Measurements from ENCODE around the gene PGM2L1. TPM values are rescaled to one million over a fixed set of nuclear protein-coding genes. Genes with fewer than 3 reads are reported as not detected.
"Not testable (repeated sequence)": the region's sequence is repeated elsewhere in the genome, so short reads cannot be mapped to it uniquely, and the experiment has no call there.

The PGM2L1 gene
- total RNA-seq, 1 donor: 7.2 TPM

DNA sequence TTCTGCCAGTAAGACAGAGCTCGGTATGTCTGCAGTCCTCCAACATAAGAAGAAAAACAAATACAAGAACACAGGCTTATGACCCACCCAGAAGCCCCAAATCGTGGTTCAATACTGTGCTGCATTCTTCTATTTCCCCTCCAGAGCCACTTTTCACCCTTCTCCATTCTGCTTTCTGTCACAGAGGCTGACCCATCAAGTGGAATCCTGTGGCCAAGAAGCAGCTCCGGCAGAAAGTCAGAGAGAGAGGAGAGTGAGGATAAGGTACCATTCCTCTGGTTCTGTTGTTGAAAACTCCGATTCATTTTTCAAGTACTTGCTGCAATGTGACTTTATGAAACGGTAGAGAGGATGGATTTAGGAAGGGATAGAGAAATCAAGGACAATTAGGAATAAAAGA is 30.4 kb downstream of the PGM2L1 start:
- DNase-seq (ENCODE audit: insufficient read length, low spot score, missing footprints): no peak
- Histone ChIP-seq H4K20me1 (ENCODE audit: insufficient read depth, low read length) (no peaks in the 10 kb centered on the region), H3K4me1 (ENCODE audit: insufficient read depth, low read length) (peaks cover 3% of the 10 kb centered on the region), H3K9me3 (ENCODE audit: low read depth, low read length) (no peaks in the 10 kb centered on the region), H3K27ac (ENCODE audit: low read depth, low read length) (no peak overlapping the region), H3K4me3 (ENCODE audit: insufficient read depth, low read length) (no peak overlapping the region), H3K4me2 (ENCODE audit: insufficient read depth, low read length) (no peak overlapping the region), H2AFZ (ENCODE audit: low read length) (no peak overlapping the region), H3K27me3 (ENCODE audit: insufficient read depth, low read length) (no peaks in the 10 kb centered on the region), H3K36me3 (ENCODE audit: insufficient read depth, low read length) (no peaks in the 10 kb centered on the region), H3K79me2 (ENCODE audit: insufficient read depth, low read length) (no peaks in the 10 kb centered on the region)
- TF ChIP-seq, protein P1, sequence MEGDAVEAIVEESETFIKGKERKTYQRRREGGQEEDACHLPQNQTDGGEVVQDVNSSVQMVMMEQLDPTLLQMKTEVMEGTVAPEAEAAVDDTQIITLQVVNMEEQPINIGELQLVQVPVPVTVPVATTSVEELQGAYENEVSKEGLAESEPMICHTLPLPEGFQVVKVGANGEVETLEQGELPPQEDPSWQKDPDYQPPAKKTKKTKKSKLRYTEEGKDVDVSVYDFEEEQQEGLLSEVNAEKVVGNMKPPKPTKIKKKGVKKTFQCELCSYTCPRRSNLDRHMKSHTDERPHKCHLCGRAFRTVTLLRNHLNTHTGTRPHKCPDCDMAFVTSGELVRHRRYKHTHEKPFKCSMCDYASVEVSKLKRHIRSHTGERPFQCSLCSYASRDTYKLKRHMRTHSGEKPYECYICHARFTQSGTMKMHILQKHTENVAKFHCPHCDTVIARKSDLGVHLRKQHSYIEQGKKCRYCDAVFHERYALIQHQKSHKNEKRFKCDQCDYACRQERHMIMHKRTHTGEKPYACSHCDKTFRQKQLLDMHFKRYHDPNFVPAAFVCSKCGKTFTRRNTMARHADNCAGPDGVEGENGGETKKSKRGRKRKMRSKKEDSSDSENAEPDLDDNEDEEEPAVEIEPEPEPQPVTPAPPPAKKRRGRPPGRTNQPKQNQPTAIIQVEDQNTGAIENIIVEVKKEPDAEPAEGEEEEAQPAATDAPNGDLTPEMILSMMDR (IDR thresholded peaks at IDR 0.05; ENCODE audit: extremely low read depth, low read depth, low read length): no peak

DNA sequence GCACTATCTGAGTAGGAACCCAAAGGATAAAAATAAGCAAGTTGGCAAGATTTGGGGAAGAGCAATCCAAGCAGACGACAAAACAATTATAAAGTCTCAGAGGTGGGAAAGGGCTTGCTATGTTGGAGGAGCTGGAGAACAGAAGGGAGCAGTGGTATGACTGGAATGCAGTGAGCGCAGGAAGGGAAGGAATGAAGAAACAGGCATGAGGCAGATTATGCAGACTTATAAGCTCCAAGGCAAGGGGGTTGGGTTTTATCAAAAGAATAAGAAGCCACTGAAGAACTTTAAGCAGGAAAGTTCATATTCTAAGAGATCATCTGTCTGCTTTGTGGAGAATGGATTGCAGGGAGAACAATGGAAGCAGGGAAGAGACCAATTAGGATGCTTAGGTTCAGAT is 31.7 kb downstream of the PGM2L1 start:
- Histone ChIP-seq H3K36me3 (ENCODE audit: insufficient read depth, low read length) (no peaks in the 10 kb centered on the region), H3K4me2 (ENCODE audit: insufficient read depth, low read length) (peak overlapping the region; percentile 14), H3K4me1 (ENCODE audit: insufficient read depth, low read length) (peaks cover 3% of the 10 kb centered on the region), H3K27me3 (ENCODE audit: insufficient read depth, low read length) (no peaks in the 10 kb centered on the region), H3K79me2 (ENCODE audit: insufficient read depth, low read length) (no peaks in the 10 kb centered on the region), H2AFZ (ENCODE audit: low read length) (peak overlapping the region; percentile 44), H3K4me3 (ENCODE audit: insufficient read depth, low read length) (no peak overlapping the region), H4K20me1 (ENCODE audit: insufficient read depth, low read length) (no peaks in the 10 kb centered on the region), H3K9me3 (ENCODE audit: low read depth, low read length) (no peaks in the 10 kb centered on the region), H3K27ac (ENCODE audit: low read depth, low read length) (peak overlapping the region; percentile 11)
- TF ChIP-seq, protein P1 (IDR thresholded peaks at IDR 0.05; ENCODE audit: extremely low read depth, low read depth, low read length): no peak
- peak; percentile 59 for DNase-seq (ENCODE audit: insufficient read length, low spot score, missing footprints)

DNA sequence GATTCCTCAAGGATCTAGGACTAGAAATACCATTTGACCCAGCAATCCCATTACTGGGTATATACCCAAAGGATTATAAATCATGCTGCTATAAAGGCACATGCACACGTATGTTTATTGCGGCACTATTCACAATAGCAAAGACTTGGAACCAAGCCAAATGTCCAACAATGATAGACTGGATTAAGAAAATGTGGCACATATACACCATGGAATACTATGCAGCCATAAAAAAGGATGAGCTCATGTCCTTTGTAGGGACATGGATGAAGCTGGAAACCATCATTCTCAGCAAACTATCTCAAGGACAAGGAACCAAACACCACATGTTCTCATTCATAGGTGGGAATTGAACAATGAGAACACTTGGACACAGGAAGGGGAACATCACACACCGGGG is 32.4 kb downstream of the PGM2L1 start:
- not testable (repeated sequence) for H3K4me1 ChIP-seq (ENCODE audit: insufficient read depth, low read length); H3K4me2 ChIP-seq (ENCODE audit: insufficient read depth, low read length); H3K36me3 ChIP-seq (ENCODE audit: insufficient read depth, low read length); H3K4me3 ChIP-seq (ENCODE audit: insufficient read depth, low read length); H3K27me3 ChIP-seq (ENCODE audit: insufficient read depth, low read length); H4K20me1 ChIP-seq (ENCODE audit: insufficient read depth, low read length); DNase-seq (ENCODE audit: insufficient read length, low spot score, missing footprints); H3K27ac ChIP-seq (ENCODE audit: low read depth, low read length); H3K9me3 ChIP-seq (ENCODE audit: low read depth, low read length); H3K79me2 ChIP-seq (ENCODE audit: insufficient read depth, low read length); H2AFZ ChIP-seq (ENCODE audit: low read length)

DNA sequence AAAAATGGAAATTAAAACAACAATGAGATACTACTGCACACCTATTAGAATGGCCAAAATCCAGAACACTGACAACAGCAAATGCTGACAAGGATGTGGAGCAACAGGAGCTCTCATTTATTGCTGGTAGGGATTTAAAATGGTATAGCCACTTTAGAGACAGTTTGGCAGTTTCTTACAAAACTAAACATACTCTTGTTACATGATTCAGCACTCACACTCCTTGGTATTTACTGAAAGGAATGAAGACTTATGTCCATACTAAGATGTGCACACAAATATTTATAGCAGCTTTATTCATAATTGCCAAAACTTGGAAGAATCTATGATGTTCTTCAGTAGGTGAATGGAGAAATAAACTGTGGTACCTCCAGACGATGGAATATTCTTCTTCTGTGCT is 40.8 kb downstream of the PGM2L1 start:
- no peak overlapping the region for H3K4me3 ChIP-seq (ENCODE audit: insufficient read depth, low read length)
- TF ChIP-seq, protein P1 (IDR thresholded peaks at IDR 0.05; ENCODE audit: extremely low read depth, low read depth, low read length): no peak
- DNase-seq (ENCODE audit: insufficient read length, low spot score, missing footprints): no peak

More for the DNA sequence above, 40.8 kb downstream of the PGM2L1 start:
- H3K27ac ChIP-seq (ENCODE audit: low read depth, low read length): no peak overlapping the region
- no peaks in the 10 kb centered on the region for H3K9me3 ChIP-seq (ENCODE audit: low read depth, low read length)
- H3K36me3 ChIP-seq (ENCODE audit: insufficient read depth, low read length): no peaks in the 10 kb centered on the region
- no peaks in the 10 kb centered on the region for H4K20me1 ChIP-seq (ENCODE audit: insufficient read depth, low read length)
- no peaks in the 10 kb centered on the region for H3K79me2 ChIP-seq (ENCODE audit: insufficient read depth, low read length)
- no peaks in the 10 kb centered on the region for H3K27me3 ChIP-seq (ENCODE audit: insufficient read depth, low read length)
- H3K4me2 ChIP-seq (ENCODE audit: insufficient read depth, low read length): no peak overlapping the region
- no peak overlapping the region for H2AFZ ChIP-seq (ENCODE audit: low read length)
- H3K4me1 ChIP-seq (ENCODE audit: insufficient read depth, low read length): no peaks in the 10 kb centered on the region
